Measurements from ENCODE around the gene PLD2.

DNA sequence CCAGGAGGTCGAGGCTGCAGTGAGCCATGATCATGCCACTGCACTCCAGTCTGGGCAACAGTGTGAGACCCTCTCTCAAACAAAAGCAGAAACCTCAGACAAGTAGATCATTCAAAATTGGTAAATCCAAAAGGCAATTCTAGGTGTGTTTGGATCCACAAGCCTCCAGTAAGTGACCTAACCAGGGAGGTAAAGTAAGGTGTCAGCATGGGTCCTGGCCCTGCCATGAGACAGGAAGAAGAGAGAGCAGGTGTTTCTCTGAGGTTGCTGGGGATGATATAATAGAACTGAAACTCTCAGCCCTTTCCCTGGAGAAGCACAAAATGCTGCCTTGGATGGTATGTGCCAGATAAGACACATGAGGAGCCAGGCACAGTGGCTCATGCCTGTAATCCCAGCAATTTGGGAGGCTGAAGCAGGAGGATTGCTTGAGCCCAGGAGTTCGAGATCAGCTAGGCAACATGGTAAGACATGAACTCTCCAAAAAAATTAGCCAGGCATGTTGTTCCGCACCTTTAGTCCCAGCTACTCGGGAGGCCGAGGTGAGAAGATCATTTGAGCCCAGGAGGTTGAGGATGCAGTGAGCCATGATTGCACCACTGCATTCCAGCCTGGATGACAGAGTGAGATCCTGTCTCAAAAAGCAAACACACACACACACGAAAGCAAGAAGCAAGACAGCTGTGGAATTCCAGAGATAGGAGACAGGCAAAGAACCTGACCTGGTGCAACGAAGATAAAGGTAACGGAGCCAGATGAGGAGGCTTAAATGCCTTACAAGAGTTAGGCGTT lies 28.8 kb upstream of the PLD2 start:
- TF ChIP-seq, protein P1, sequence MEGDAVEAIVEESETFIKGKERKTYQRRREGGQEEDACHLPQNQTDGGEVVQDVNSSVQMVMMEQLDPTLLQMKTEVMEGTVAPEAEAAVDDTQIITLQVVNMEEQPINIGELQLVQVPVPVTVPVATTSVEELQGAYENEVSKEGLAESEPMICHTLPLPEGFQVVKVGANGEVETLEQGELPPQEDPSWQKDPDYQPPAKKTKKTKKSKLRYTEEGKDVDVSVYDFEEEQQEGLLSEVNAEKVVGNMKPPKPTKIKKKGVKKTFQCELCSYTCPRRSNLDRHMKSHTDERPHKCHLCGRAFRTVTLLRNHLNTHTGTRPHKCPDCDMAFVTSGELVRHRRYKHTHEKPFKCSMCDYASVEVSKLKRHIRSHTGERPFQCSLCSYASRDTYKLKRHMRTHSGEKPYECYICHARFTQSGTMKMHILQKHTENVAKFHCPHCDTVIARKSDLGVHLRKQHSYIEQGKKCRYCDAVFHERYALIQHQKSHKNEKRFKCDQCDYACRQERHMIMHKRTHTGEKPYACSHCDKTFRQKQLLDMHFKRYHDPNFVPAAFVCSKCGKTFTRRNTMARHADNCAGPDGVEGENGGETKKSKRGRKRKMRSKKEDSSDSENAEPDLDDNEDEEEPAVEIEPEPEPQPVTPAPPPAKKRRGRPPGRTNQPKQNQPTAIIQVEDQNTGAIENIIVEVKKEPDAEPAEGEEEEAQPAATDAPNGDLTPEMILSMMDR (conservative IDR thresholded peaks at IDR 0.05 in 1 of 2, IDR thresholded peaks at IDR 0.05 in 1 of 2; ENCODE audit: low read depth in 1 of 2, low read length in 2 of 2): no peak
- no peak for TF ChIP-seq EZH2 (IDR thresholded peaks at IDR 0.05; ENCODE audit: low read length, missing control alignments)
